ENCODE measurements around the gene ENTREP1. TPM values are rescaled to one million over a fixed set of nuclear protein-coding genes. Genes with fewer than 3 reads are reported as not detected.

Gene ENTREP1
- total RNA-seq, 1 experiment from 2014 or later = 0.78 TPM

GRCh38 chr9:69322256-69322655 lies 2.8 kb upstream of the ENTREP1 start:
- DNase-seq (ENCODE audit: low spot score) = no peak

GRCh38 chr9:69323861-69324260 lies 1.2 kb upstream of the ENTREP1 start:
- no peak for DNase-seq (ENCODE audit: low spot score)

- DNase-seq (ENCODE audit: low spot score) = no peak
Observed at GRCh38 chr9:69325409-69326212, 596 bp downstream of the ENTREP1 start.

- DNase-seq (ENCODE audit: low spot score) = no peak
Observed at GRCh38 chr9:69326261-69326660, 1.2 kb downstream of the ENTREP1 start.

GRCh38 chr9:69330580-69330979 lies 5.6 kb downstream of the ENTREP1 start:
- no peak for DNase-seq (ENCODE audit: low spot score)

- no peak for DNase-seq (ENCODE audit: low spot score)
Observed at GRCh38 chr9:69331444-69331843, 6.4 kb downstream of the ENTREP1 start.

- DNase-seq (ENCODE audit: low spot score) = no peak
Observed at GRCh38 chr9:69332067-69332685, 7.2 kb downstream of the ENTREP1 start.

GRCh38 chr9:69333716-69334115 lies 8.7 kb downstream of the ENTREP1 start:
- DNase-seq (ENCODE audit: low spot score) = no peak

- DNase-seq (ENCODE audit: low spot score) = no peak
Observed at GRCh38 chr9:69334317-69334716, 9.3 kb downstream of the ENTREP1 start.

GRCh38 chr9:69339620-69340019 lies 14.6 kb downstream of the ENTREP1 start:
- no peak for DNase-seq (ENCODE audit: low spot score)

- no peak for DNase-seq (ENCODE audit: low spot score)
Observed at GRCh38 chr9:69340631-69341030, 15.6 kb downstream of the ENTREP1 start.

- no peak for DNase-seq (ENCODE audit: low spot score)
Observed at GRCh38 chr9:69342769-69343168, 17.8 kb downstream of the ENTREP1 start.

GRCh38 chr9:69344459-69344858 lies 19.4 kb downstream of the ENTREP1 start:
- no peak for DNase-seq (ENCODE audit: low spot score)

GRCh38 chr9:69346596-69347390 lies 21.8 kb downstream of the ENTREP1 start:
- DNase-seq (ENCODE audit: low spot score) = peak; percentile 10

- DNase-seq (ENCODE audit: low spot score) = no peak
Observed at GRCh38 chr9:69347607-69348006, 22.6 kb downstream of the ENTREP1 start.

GRCh38 chr9:69351227-69351626 lies 26.2 kb downstream of the ENTREP1 start:
- DNase-seq (ENCODE audit: low spot score) = no peak

- no peak for DNase-seq (ENCODE audit: low spot score)
Observed at GRCh38 chr9:69355232-69355631, 30.2 kb downstream of the ENTREP1 start.

GRCh38 chr9:69357030-69357775 lies 32.2 kb downstream of the ENTREP1 start:
- no peak for DNase-seq (ENCODE audit: low spot score)

GRCh38 chr9:69357821-69358220 lies 32.8 kb downstream of the ENTREP1 start:
- no peak for DNase-seq (ENCODE audit: low spot score)

GRCh38 chr9:69363191-69363590 lies 38.2 kb downstream of the ENTREP1 start:
- no peak for DNase-seq (ENCODE audit: low spot score)

GRCh38 chr9:69364510-69365150 lies 39.6 kb downstream of the ENTREP1 start:
- no peak for DNase-seq (ENCODE audit: low spot score)
